CD14-positive monocyte (primary cell): ENCODE measurements around the gene SYNJ2. TPM values are rescaled to one million over a fixed set of nuclear protein-coding genes. Genes with fewer than 3 reads are reported as not detected.

Source experiments
- DNase-seq, 3 donors: peaks; one replicate each; pipeline ENCODE4 v3.0.0-alpha.2; 2011 to 2022
- H2AFZ ChIP-seq: 2 replicates; pipeline ENCODE4 v1.6.0; 2012; ENCODE audit warnings: mild to moderate bottlenecking, low read depth, low read length, inconsistent platforms; ENCODE audit not compliant: insufficient read depth, poor library complexity, severe bottlenecking
- H3K27ac ChIP-seq, 2 donors: 1 replicate in 1 of 2; 2 replicates in 1 of 2; pipeline ENCODE4 v1.5.1; 2012 to 2013; ENCODE audit warnings: low read length in 2 of 2, control low read depth in 1 of 2, inconsistent platforms in 1 of 2, low read depth in 1 of 2, mild to moderate bottlenecking in 1 of 2
- H3K27me3 ChIP-seq, 2 donors: one replicate each; pipeline versions ENCODE4 v1.6.0 to v1.6.1; 2011 to 2013; ENCODE audit warnings: low read length in 2 of 2; ENCODE audit not compliant: control insufficient read depth in 2 of 2, insufficient read depth in 2 of 2
- H3K36me3 ChIP-seq, 2 donors: replicated peaks in 1 of 2; 1 replicate in 1 of 2; 2 replicates in 1 of 2; pipeline versions ENCODE4 v1.5.1 to v1.6.1; 2012 to 2013; ENCODE audit warnings: low read length in 2 of 2, control low read depth in 1 of 2, inconsistent platforms in 1 of 2, mild to moderate bottlenecking in 1 of 2; ENCODE audit not compliant: insufficient read depth in 2 of 2, control insufficient read depth in 1 of 2
- H3K4me1 ChIP-seq, 2 donors: 1 replicate in 1 of 2; 2 replicates in 1 of 2; pipeline versions ENCODE4 v1.5.1 to v1.6.1; 2012 to 2013; ENCODE audit warnings: low read length in 2 of 2, control low read depth in 1 of 2, inconsistent platforms in 1 of 2, mild to moderate bottlenecking in 1 of 2, moderate library complexity in 1 of 2; ENCODE audit not compliant: insufficient read depth in 2 of 2, control insufficient read depth in 1 of 2
- H3K4me2 ChIP-seq: replicated peaks from 2 replicates; pipeline ENCODE3; 2012; ENCODE audit warnings: low read length, moderate library complexity, mild to moderate bottlenecking; ENCODE audit not compliant: poor library complexity, severe bottlenecking; ENCODE audit errors: extremely low read depth
- H3K4me3 ChIP-seq, 3 experiments: fragments of 200-600 bp in 1 of 3; sonication (generic) in 1 of 3; replicated peaks in 1 of 3; 1 replicate in 2 of 3; 2 replicates in 1 of 3; pipeline ENCODE4 v1.5.1; 2011 to 2013; ENCODE audit warnings: low read length in 3 of 3, mild to moderate bottlenecking in 3 of 3, control low read depth in 2 of 3, low read depth in 2 of 3, inconsistent platforms in 1 of 3, moderate library complexity in 1 of 3
- H3K79me2 ChIP-seq: 2 replicates; pipeline ENCODE4 v1.6.0; 2012; ENCODE audit warnings: mild to moderate bottlenecking, control low read depth, inconsistent platforms, low read length, moderate library complexity; ENCODE audit not compliant: insufficient read depth
- H3K9ac ChIP-seq: 2 replicates; pipeline ENCODE4 v1.6.0; 2017; ENCODE audit warnings: low read length, mild to moderate bottlenecking; ENCODE audit not compliant: insufficient read depth, poor library complexity, severe bottlenecking
- H3K9me3 ChIP-seq, 2 donors: replicated peaks in 1 of 2; 1 replicate in 1 of 2; 2 replicates in 1 of 2; pipeline versions ENCODE4 v1.5.1 to v1.6.1; 2012 to 2013; ENCODE audit warnings: low read length in 2 of 2, control low read depth in 1 of 2; ENCODE audit not compliant: control insufficient read depth in 1 of 2, insufficient read depth in 1 of 2
- H4K20me1 ChIP-seq: 2 replicates; pipeline ENCODE4 v1.6.0; 2012; ENCODE audit warnings: mild to moderate bottlenecking, low read length, control low read depth, moderate library complexity; ENCODE audit not compliant: insufficient read depth
- H3K27ac Mint-ChIP-seq, 7 donors: one replicate each; pipeline ENCODE4 v1.8.0; 2020; ENCODE audit warnings: mild to moderate bottlenecking in 7 of 7, mixed read lengths in 7 of 7, moderate library complexity in 6 of 7, inconsistent platforms in 2 of 7
- H3K27me3 Mint-ChIP-seq, 3 donors: one replicate each; pipeline ENCODE4 v1.8.0; 2021 to 2022; ENCODE audit warnings: low read depth in 3 of 3, mild to moderate bottlenecking in 3 of 3, mixed read lengths in 3 of 3, moderate library complexity in 3 of 3, inconsistent platforms in 1 of 3
- H3K36me3 Mint-ChIP-seq, 2 donors: one replicate each; pipeline ENCODE4 v1.8.0; 2020; ENCODE audit warnings: mixed read lengths in 2 of 2, inconsistent platforms in 1 of 2, mild to moderate bottlenecking in 1 of 2
- H3K4me1 Mint-ChIP-seq: one replicate; pipeline ENCODE4 v1.8.0; 2020; ENCODE audit warnings: mild to moderate bottlenecking, mixed read lengths
- H3K4me3 Mint-ChIP-seq, 2 donors: one replicate each; pipeline ENCODE4 v1.8.0; 2020; ENCODE audit warnings: mild to moderate bottlenecking in 2 of 2, mixed read lengths in 2 of 2, moderate library complexity in 1 of 2
- H3K9me3 Mint-ChIP-seq, 7 donors: one replicate each; pipeline ENCODE4 v1.8.0; 2020 to 2022; ENCODE audit warnings: mixed read lengths in 7 of 7, mild to moderate bottlenecking in 6 of 7, moderate library complexity in 6 of 7, inconsistent platforms in 2 of 7
- CTCF ChIP-seq: fragments of 200-600 bp; IDR thresholded peaks from one replicate; pipeline ENCODE4 v1.8.0; 2022; ENCODE audit warnings: antibody characterized with exemption, mild to moderate bottlenecking
- WGBS: methylation state at CpG from one replicate; pipeline ENCODE4 v1.1.5; 2013; ENCODE audit warnings: missing lambda C conversion rate; ENCODE audit not compliant: insufficient coverage; 5-methylcytosine and 5-hydroxymethylcytosine counted together
- intact Hi-C, 2 donors: fragments of 100-400 bp; cut with micrococcal nuclease; formaldehyde crosslinking; loops; one replicate each; pipeline versions ENCODE4 v1.15.0 to v1.15.1; 2023
- polyA plus RNA-seq, 3 donors: library from polyadenylated mRNA; depleted of rRNA in 1 of 3; unstranded in 2 of 3; stranded (reverse) in 1 of 3; fragments of 300-500 nt in 2 of 3; fragments of >200 nt in 1 of 3; fragmentation: Illumina TruSeq in 2 of 3; gene quantifications; 1 replicate in 2 of 3; 2 replicates in 1 of 3; pipeline ENCODE4 v1.2.3, GENCODE V29; 2012 to 2021

SYNJ2 gene
- polyA plus RNA-seq, 3 donors = 0.82 to 2.0 (median 1.6) TPM

- no peaks in the 10 kb centered on the region for H4K20me1 ChIP-seq
- no peak overlapping the region for H3K4me3 ChIP-seq
- Mint-ChIP-seq H3K27ac (peak overlapping the region in 3 of 7 donors; percentile 40 to 86 (median 45)), H3K4me3 (no peak overlapping the region), H3K27me3 (peaks cover 3 to 10% (median 9%) of the 10 kb centered on the region in 3 donors), H3K9me3 (peaks cover 0 to 3% (median 0%) of the 10 kb centered on the region in 7 donors), H3K4me1 (peaks cover 16% of the 10 kb centered on the region), H3K36me3 (peaks cover 4 to 9% of the 10 kb centered on the region in 2 donors)
- no peak overlapping the region for H3K4me2 ChIP-seq
- TF ChIP-seq CTCF = no peak
- intact Hi-C loops = loop anchor here in 1 of 2 donors (5.0 kb wide), 1 partner anchor 38 kb away; no protein-coding TSS in a partner anchor
- peaks cover 18 to 20% of the 10 kb centered on the region in 2 donors for H3K4me1 ChIP-seq
- peak in 1 of 3 donors; percentile 32 for DNase-seq
- WGBS = 51% methylated on average over 15 of the region's 17 CpGs
- H3K79me2 ChIP-seq = no peaks in the 10 kb centered on the region
- H3K27me3 ChIP-seq = no peaks in the 10 kb centered on the region
- H3K9me3 ChIP-seq = no peaks in the 10 kb centered on the region
- H2AFZ ChIP-seq = no peak overlapping the region
- no peak overlapping the region for H3K27ac ChIP-seq
- H3K36me3 ChIP-seq = no peaks in the 10 kb centered on the region
- no peak overlapping the region for H3K9ac ChIP-seq
Observed at GRCh38 chr6:158039571-158040050, 57.9 kb downstream of the SYNJ2 start.

GRCh38 chr6:158040051-158040803 lies 58.6 kb downstream of the SYNJ2 start:
- peaks cover 16% of the 10 kb centered on the region for H3K4me1 Mint-ChIP-seq
- Histone ChIP-seq H3K27me3 (no peaks in the 10 kb centered on the region), H3K36me3 (no peaks in the 10 kb centered on the region), H3K4me1 (peaks cover 18 to 20% of the 10 kb centered on the region in 2 donors), H3K9me3 (no peaks in the 10 kb centered on the region), H3K9ac (no peak overlapping the region), H3K27ac (no peak overlapping the region), H4K20me1 (no peaks in the 10 kb centered on the region), H2AFZ (no peak overlapping the region), H3K79me2 (no peaks in the 10 kb centered on the region), H3K4me3 (no peak overlapping the region), H3K4me2 (no peak overlapping the region)
- intact Hi-C loops = loop anchor here in 1 of 2 donors (5.0 kb wide), 1 partner anchor 37 kb away; no protein-coding TSS in a partner anchor
- TF ChIP-seq CTCF = no peak
- H3K4me3 Mint-ChIP-seq = peak overlapping the region in 1 of 2 donors; percentile 3
- peaks cover 4 to 10% (median 9%) of the 10 kb centered on the region in 3 donors for H3K27me3 Mint-ChIP-seq
- DNase-seq = peak; percentile 66 to 89 (median 67)
- 34% methylated on average over 5 of the region's 6 CpGs for WGBS
- H3K27ac Mint-ChIP-seq = peak overlapping the region in 5 of 7 donors; percentile 57 to 87 (median 63)
- H3K9me3 Mint-ChIP-seq = peaks cover 0 to 3% (median 0%) of the 10 kb centered on the region in 7 donors
- H3K36me3 Mint-ChIP-seq = peaks cover 4 to 9% of the 10 kb centered on the region in 2 donors
